ENCODE measurements around the gene ZNF106. TPM values are rescaled to one million over a fixed set of nuclear protein-coding genes. Genes with fewer than 3 reads are reported as not detected.

Gene ZNF106
- total RNA-seq, 4 donors from 2014 or later, result 109 to 166 (median 156) TPM

DNA sequence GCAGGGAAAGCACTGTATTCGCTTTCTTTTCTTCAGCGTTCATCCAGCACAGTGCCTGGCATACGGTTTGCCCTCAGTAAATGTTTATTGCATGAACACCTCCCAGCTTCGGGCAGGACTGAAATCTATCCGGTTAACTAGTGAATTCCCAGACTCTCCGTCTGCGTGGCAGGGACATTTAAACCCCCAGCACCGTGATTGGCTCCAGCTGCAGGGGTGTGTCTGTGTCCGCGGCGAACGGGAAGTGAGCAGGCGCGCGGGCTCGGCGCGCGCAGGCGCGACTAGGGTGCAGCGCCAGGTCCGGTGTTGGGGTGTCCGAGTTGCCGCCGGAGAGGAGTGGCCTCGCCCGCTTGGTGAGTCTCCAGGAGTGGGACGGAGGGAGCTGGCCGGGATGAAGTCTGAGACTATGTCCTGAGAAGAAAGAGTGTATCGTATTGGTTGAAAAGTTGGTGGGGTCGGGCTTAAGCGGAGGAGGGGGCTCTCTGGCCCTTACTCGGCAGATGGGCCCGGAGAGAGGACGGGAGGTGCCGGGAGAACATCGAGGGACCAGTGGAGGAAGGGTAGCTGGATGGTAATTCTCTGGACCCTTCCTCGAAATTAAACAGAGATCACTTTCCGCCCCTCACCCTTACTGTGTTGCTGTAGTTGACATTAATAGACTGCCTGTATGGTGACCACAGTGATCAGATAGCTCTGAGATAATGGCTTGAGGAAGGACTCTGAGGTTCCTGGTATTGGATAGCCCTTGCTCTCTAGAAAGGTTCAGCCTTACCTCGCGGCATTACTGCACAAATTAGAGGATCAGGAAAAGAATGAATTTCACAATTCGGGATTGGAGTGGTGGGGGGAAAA is 4.6 kb upstream of the ZNF106 start, which contains the start of gene SNAP23:
Gene SNAP23, plus strand, starts transcription at position 274 of the 852 bp plus-strand sequence. CDS start 16,213 bp downstream, outside the sequence.
- TF ChIP-seq, protein P1, sequence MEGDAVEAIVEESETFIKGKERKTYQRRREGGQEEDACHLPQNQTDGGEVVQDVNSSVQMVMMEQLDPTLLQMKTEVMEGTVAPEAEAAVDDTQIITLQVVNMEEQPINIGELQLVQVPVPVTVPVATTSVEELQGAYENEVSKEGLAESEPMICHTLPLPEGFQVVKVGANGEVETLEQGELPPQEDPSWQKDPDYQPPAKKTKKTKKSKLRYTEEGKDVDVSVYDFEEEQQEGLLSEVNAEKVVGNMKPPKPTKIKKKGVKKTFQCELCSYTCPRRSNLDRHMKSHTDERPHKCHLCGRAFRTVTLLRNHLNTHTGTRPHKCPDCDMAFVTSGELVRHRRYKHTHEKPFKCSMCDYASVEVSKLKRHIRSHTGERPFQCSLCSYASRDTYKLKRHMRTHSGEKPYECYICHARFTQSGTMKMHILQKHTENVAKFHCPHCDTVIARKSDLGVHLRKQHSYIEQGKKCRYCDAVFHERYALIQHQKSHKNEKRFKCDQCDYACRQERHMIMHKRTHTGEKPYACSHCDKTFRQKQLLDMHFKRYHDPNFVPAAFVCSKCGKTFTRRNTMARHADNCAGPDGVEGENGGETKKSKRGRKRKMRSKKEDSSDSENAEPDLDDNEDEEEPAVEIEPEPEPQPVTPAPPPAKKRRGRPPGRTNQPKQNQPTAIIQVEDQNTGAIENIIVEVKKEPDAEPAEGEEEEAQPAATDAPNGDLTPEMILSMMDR (IDR thresholded peaks at IDR 0.05; ENCODE audit: low read depth), result no peak

DNA sequence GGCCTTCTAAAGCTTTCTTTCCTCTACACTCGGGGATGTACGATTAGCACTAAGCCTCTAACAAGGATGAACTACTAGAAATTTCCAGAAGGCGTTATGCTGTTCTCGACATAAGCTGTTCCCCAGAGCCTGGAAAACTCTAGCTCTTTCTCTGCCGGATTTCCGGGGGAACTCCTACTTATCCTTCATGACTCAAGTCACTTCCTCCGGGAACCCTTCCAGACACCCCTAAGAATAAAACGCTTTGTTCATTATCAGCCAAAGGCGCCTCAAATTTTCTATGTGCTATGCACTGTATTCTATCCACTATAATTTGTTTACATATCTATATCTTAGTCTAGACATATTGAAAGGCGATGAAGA is 4.0 kb upstream of the ZNF106 start:
- TF ChIP-seq, protein P1 (IDR thresholded peaks at IDR 0.05; ENCODE audit: low read depth), result no peak

DNA sequence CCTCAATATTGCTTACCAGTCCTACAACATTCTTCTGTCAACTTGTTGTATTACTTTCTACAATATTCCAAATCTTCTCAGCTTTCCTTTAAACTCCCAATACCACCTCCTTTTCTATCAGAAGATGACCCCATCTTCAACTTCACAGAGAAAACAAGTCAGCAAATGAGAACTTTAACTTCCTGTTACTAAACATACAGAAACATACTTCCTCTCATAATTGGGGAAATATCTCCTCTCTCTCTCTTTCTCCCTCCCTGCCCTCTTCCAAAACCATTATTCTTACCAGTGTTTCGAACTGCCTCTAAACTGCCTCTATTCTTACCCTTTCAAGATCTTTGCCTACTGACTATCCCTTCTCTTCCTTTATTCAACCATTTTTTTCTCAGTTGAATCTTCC is 2.7 kb upstream of the ZNF106 start:
- TF ChIP-seq, protein P1 (IDR thresholded peaks at IDR 0.05; ENCODE audit: low read depth), result no peak

DNA sequence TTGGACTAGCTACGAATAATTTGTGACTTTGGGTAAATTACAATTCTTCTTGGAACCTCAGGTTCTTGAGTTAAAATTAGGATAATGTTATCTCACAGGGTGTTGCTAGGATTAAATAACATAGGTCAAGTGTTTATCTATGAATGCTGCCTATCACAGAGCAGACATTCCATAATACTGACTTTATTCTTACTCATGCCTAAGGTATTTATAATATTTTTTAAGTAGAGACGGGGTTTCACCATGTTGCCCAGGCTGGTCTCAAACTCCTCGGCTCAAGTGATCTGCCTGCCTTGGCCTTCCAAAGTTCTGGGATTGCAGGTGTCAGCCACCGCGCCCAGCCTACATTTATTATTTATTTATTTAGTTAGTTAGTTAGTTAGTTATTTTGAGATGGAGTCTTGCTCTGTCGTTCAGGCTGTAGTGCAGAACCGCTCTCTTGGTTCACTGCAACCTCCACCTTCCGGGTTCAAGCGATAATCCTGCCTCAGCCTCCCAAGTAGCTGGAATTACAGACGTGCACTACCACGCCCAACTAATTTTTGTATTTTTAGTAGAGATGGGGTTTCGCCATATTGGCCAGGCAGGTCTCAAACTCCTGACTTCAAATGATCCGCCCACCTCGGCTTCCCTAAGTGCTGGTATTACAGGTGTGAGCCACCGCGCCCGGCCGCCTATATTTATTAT is 741 bp upstream of the ZNF106 start:
- TF ChIP-seq, protein P1 (IDR thresholded peaks at IDR 0.05; ENCODE audit: low read depth), result no peak

DNA sequence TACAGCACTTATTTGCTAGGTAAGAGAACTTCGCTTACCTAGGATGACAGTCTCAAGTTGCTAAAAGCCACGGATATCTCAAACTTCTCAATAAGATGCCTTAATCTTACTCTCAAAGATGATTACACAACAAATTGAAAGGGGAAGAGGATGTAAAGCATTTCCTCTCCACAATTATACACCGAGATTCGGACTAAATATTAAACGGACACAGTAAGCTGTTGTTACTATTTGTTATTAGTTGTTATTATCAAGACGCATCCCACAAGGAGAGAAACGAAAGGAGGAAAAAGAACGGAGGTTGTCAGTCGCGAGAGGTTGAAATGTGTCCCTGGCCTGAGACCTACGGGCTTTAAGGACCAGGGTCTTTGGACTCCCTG is 660 bp downstream of the ZNF106 start:
- TF ChIP-seq, protein P1 (IDR thresholded peaks at IDR 0.05; ENCODE audit: low read depth), result no peak

DNA sequence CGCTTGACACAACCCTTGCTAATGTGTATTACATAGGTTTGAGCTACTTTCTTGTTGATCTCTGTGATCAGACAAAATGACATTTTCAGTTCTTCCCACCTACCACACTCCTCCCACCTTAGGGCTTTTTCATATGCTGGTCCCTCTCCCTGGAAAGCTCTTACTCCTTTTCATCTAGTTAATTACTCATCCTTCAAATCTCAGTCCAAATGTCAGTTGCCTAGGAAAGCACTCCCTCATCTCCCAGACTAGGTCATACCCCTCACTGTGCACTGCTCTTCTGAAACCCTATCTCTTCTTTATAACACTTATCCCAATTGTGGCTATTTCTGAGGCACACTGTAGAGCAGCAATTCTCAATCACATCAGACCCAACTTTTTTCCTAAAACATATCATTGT is 7.3 kb downstream of the ZNF106 start:
- TF ChIP-seq, protein P1 (IDR thresholded peaks at IDR 0.05; ENCODE audit: low read depth), result no peak

DNA sequence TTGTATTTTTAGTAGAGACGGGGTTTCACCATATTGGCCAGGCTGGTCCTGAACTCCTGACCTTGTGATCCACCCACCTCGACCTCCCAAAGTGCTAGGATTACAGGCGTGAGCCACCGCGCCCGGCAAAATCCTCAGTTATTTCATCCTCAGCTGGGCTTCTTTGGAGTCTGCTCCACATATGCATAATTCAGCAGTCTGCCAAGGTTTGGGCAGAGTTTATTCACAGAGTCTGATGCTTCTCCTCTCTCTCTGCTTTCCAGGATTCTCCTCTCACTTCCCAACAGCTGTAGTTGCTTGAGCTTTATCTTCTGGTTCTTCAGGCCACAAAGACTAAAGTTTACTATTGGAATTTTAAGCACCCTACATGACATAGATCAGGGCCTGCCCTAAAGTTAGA is 8.2 kb downstream of the ZNF106 start:
- TF ChIP-seq, protein P1 (IDR thresholded peaks at IDR 0.05; ENCODE audit: low read depth), result no peak
